SU-DHL-6 (cell line): ENCODE measurements around the gene ZNF281.

Source experiments
- CTCF ChIP-seq: fragments of 200-600 bp; sonication (generic); IDR thresholded peaks from one replicate; pipeline ENCODE4 v1.5.1; 2017; ENCODE audit warnings: antibody characterized with exemption, mild to moderate bottlenecking, low read length, moderate library complexity; ENCODE audit not compliant: insufficient read depth, poor library complexity, severe bottlenecking
- EZH2phosphoT487 ChIP-seq: fragments of 200-600 bp; sonication (generic), shearing (Covaris generic); conservative IDR thresholded peaks from 2 replicates; pipeline ENCODE4 v1.6.1; 2018; ENCODE audit warnings: mild to moderate bottlenecking, antibody characterized with exemption, low read length, moderate library complexity, mixed read lengths

GRCh38 chr1:200388791-200389190 lies 21.0 kb downstream of the ZNF281 start:
- no peak for TF ChIP-seq CTCF
- no peak for TF ChIP-seq EZH2phosphoT487
